ENCODE measurements around the gene CCDC137. TPM values are rescaled to one million over a fixed set of nuclear protein-coding genes. Genes with fewer than 3 reads are reported as not detected.

Gene CCDC137
- polyA plus RNA-seq, 3 donors, result 2.4 to 8.8 (median 3.6) TPM

GRCh38 chr17:81713004-81713555 lies 46.5 kb downstream of the CCDC137 start:
- no peak overlapping the region for H3K27ac ChIP-seq (ENCODE audit: low read depth in 1 of 2, low read length in 2 of 2)
- Mint-ChIP-seq H3K4me1 (peaks cover 29% of the 10 kb centered on the region), H3K36me3 (peaks cover 0 to 7% of the 10 kb centered on the region in 2 donors), H3K27ac (peak overlapping the region in 5 of 7 donors; percentile 38 to 81 (median 76)), H3K4me3 (peak overlapping the region; percentile 75 to 90), H3K27me3 (ENCODE audit: low read depth in 3 of 3) (peaks cover 0 to 21% (median 13%) of the 10 kb centered on the region in 3 donors), H3K9me3 (no peaks in the 10 kb centered on the region)
- no peak for DNase-seq
- H4K20me1 ChIP-seq (ENCODE audit: insufficient read depth, low read length), result no peaks in the 10 kb centered on the region
- peaks cover 0 to 8% of the 10 kb centered on the region in 2 donors for H3K27me3 ChIP-seq (ENCODE audit: control insufficient read depth in 2 of 2, insufficient read depth in 2 of 2, low read length in 2 of 2)
- H3K36me3 ChIP-seq (replicated peaks in 1 of 2; ENCODE audit: control insufficient read depth in 1 of 2, insufficient read depth in 2 of 2, low read length in 2 of 2), result no peaks in the 10 kb centered on the region
- H3K4me3 ChIP-seq (replicated peaks in 1 of 3; ENCODE audit: low read depth in 2 of 3, low read length in 3 of 3), result peak overlapping the region in 1 of 3 experiments; percentile 78
- H2AFZ ChIP-seq (ENCODE audit: insufficient read depth, low read depth, low read length, poor library complexity, severe bottlenecking), result peak overlapping the region; percentile 76
- no peak for TF ChIP-seq CTCF (IDR thresholded peaks at IDR 0.05)
- intact Hi-C loops (cut with micrococcal nuclease), result loop anchor here in 1 of 2 donors (5.0 kb wide), 2 partner anchors 46 to 324 kb away; partner anchors contain the start of genes CCDC137, DCXR and OXLD1
- peak overlapping the region; percentile 84 for H3K4me2 ChIP-seq (replicated peaks; ENCODE audit: extremely low read depth, low read length, poor library complexity, severe bottlenecking)
- peaks cover 4% of the 10 kb centered on the region for H3K79me2 ChIP-seq (ENCODE audit: insufficient read depth, low read length)
- no peaks in the 10 kb centered on the region for H3K9me3 ChIP-seq (replicated peaks in 1 of 2; ENCODE audit: control insufficient read depth in 1 of 2, insufficient read depth in 1 of 2, low read length in 2 of 2)
- WGBS (ENCODE audit: insufficient coverage), result 77% methylated on average over 16 of the region's 18 CpGs
- peaks cover 26 to 42% of the 10 kb centered on the region in 2 donors for H3K4me1 ChIP-seq (ENCODE audit: control insufficient read depth in 1 of 2, insufficient read depth in 2 of 2, low read length in 2 of 2)
- H3K9ac ChIP-seq (ENCODE audit: insufficient read depth, low read length, poor library complexity, severe bottlenecking), result peak overlapping the region; percentile 60

GRCh38 chr17:81713556-81714411 lies 47.2 kb downstream of the CCDC137 start:
- WGBS (ENCODE audit: insufficient coverage), result 84% methylated on average over 27 of the region's 36 CpGs
- no peak for TF ChIP-seq CTCF (IDR thresholded peaks at IDR 0.05)
- no peak overlapping the region for H2AFZ ChIP-seq (ENCODE audit: insufficient read depth, low read depth, low read length, poor library complexity, severe bottlenecking)

More at GRCh38 chr17:81713556-81714411, 47.2 kb downstream of the CCDC137 start:
- H3K9me3 ChIP-seq (replicated peaks in 1 of 2; ENCODE audit: control insufficient read depth in 1 of 2, insufficient read depth in 1 of 2, low read length in 2 of 2), result no peaks in the 10 kb centered on the region
- no peaks in the 10 kb centered on the region for H3K36me3 ChIP-seq (replicated peaks in 1 of 2; ENCODE audit: control insufficient read depth in 1 of 2, insufficient read depth in 2 of 2, low read length in 2 of 2)
- H3K4me1 ChIP-seq (ENCODE audit: control insufficient read depth in 1 of 2, insufficient read depth in 2 of 2, low read length in 2 of 2), result peaks cover 26 to 42% of the 10 kb centered on the region in 2 donors
- no peak overlapping the region for H3K9ac ChIP-seq (ENCODE audit: insufficient read depth, low read length, poor library complexity, severe bottlenecking)
- no peak for DNase-seq
- intact Hi-C loops (cut with micrococcal nuclease), result loop anchor here in 1 of 2 donors (5.0 kb wide), 2 partner anchors 46 to 324 kb away; partner anchors contain the start of genes CCDC137, DCXR and OXLD1
- peaks cover 0 to 8% of the 10 kb centered on the region in 2 donors for H3K27me3 ChIP-seq (ENCODE audit: control insufficient read depth in 2 of 2, insufficient read depth in 2 of 2, low read length in 2 of 2)
- Mint-ChIP-seq H3K4me1 (peaks cover 29% of the 10 kb centered on the region), H3K36me3 (peaks cover 0 to 5% of the 10 kb centered on the region in 2 donors), H3K9me3 (no peaks in the 10 kb centered on the region), H3K27ac (no peak overlapping the region), H3K4me3 (no peak overlapping the region), H3K27me3 (ENCODE audit: low read depth in 3 of 3) (peaks cover 0 to 21% (median 13%) of the 10 kb centered on the region in 3 donors)
- H4K20me1 ChIP-seq (ENCODE audit: insufficient read depth, low read length), result no peaks in the 10 kb centered on the region
- H3K4me3 ChIP-seq (replicated peaks in 1 of 3; ENCODE audit: low read depth in 2 of 3, low read length in 3 of 3), result no peak overlapping the region
- peaks cover 4% of the 10 kb centered on the region for H3K79me2 ChIP-seq (ENCODE audit: insufficient read depth, low read length)
- no peak overlapping the region for H3K4me2 ChIP-seq (replicated peaks; ENCODE audit: extremely low read depth, low read length, poor library complexity, severe bottlenecking)
- no peak overlapping the region for H3K27ac ChIP-seq (ENCODE audit: low read depth in 1 of 2, low read length in 2 of 2)
